Suppressor macrophage (primary cell): ENCODE data around the gene WSB1.

Source experiments
- DNase-seq, 4 experiments: peaks; one replicate each; pipeline ENCODE4 v3.0.0-alpha.2; 2020 to 2022

Gene WSB1

GRCh38 chr17:27362503-27362902, 68.6 kb downstream of the WSB1 start:
- no peak for DNase-seq

- DNase-seq = no peak
Measured at GRCh38 chr17:27362909-27363308, 69.0 kb downstream of the WSB1 start.

GRCh38 chr17:27363326-27363725, 69.4 kb downstream of the WSB1 start:
- DNase-seq = no peak
